Common myeloid progenitor, CD34-positive (primary cell): ENCODE results near the gene DEK.
A peak's percentile ranks its signal among the peaks of the same experiment; 100 is the strongest.

Experiments used
- CTCF ChIA-PET: fragments of 350-600 bp; sonication (Branson Sonifier 250); formaldehyde crosslinking; loops from one replicate; lab custom pipeline; 2021; ENCODE audit warnings: antibody characterized with exemption; lab: Charles Lee
- POLR2A ChIA-PET: fragments of 350-600 bp; sonication (Branson Sonifier 250); formaldehyde crosslinking; loops from one replicate; lab custom pipeline; 2021; ENCODE audit warnings: antibody characterized with exemption; lab: Charles Lee
- DNase-seq, 3 donors: peaks; one replicate each; pipeline versions ENCODE4 v3.0.0 to v3.0.0-alpha.2; 2013
- H3K27ac ChIP-seq, 2 experiments: 1 replicate in 1 of 2; 2 replicates in 1 of 2; pipeline ENCODE4 v1.7.0; 2013; ENCODE audit warnings: inconsistent platforms in 2 of 2, low read length in 2 of 2, mild to moderate bottlenecking in 2 of 2, low read depth in 1 of 2, moderate library complexity in 1 of 2; ENCODE audit not compliant: severe bottlenecking in 2 of 2, insufficient read depth in 1 of 2, poor library complexity in 1 of 2
- H3K27me3 ChIP-seq, 5 experiments: replicated peaks in 2 of 5; 1 replicate in 3 of 5; 2 replicates in 2 of 5; pipeline versions ENCODE4 v1.6.1 to v1.7.0; 2013; ENCODE audit warnings: low read length in 4 of 5, mild to moderate bottlenecking in 2 of 5, moderate library complexity in 2 of 5, inconsistent platforms in 1 of 5; ENCODE audit not compliant: insufficient read depth in 5 of 5, control insufficient read depth in 4 of 5
- H3K36me3 ChIP-seq, 4 experiments: 1 replicate in 2 of 4; 2 replicates in 2 of 4; pipeline versions ENCODE4 v1.6.1 to v1.7.0; 2013; ENCODE audit warnings: low read length in 3 of 4, control low read depth in 1 of 4, mild to moderate bottlenecking in 1 of 4; ENCODE audit not compliant: control insufficient read depth in 4 of 4, insufficient read depth in 4 of 4
- H3K4me1 ChIP-seq, 4 experiments: 1 replicate in 3 of 4; 2 replicates in 1 of 4; pipeline versions ENCODE4 v1.6.1 to v1.7.1; 2013; ENCODE audit warnings: low read length in 3 of 4, mild to moderate bottlenecking in 3 of 4, control low read depth in 1 of 4, inconsistent platforms in 1 of 4, moderate library complexity in 1 of 4; ENCODE audit not compliant: control insufficient read depth in 4 of 4, insufficient read depth in 4 of 4; ENCODE audit errors: control extremely low read depth in 1 of 4
- H3K4me3 ChIP-seq, 7 experiments: 1 replicate in 4 of 7; 2 replicates in 3 of 7; pipeline versions ENCODE4 v1.5.1 to v1.7.0; 2013; ENCODE audit warnings: mild to moderate bottlenecking in 7 of 7, low read length in 6 of 7, moderate library complexity in 6 of 7, inconsistent platforms in 2 of 7, low read depth in 2 of 7, control low read depth in 1 of 7; ENCODE audit not compliant: insufficient read depth in 4 of 7, control insufficient read depth in 1 of 7; ENCODE audit errors: extremely low read depth in 1 of 7
- H3K9me3 ChIP-seq, 5 experiments: 1 replicate in 4 of 5; 2 replicates in 1 of 5; pipeline versions ENCODE4 v1.6.1 to v1.7.1; 2013; ENCODE audit warnings: low read length in 4 of 5, mild to moderate bottlenecking in 2 of 5, inconsistent platforms in 1 of 5, low read depth in 1 of 5, moderate library complexity in 1 of 5; ENCODE audit not compliant: control insufficient read depth in 4 of 5, insufficient read depth in 2 of 5; ENCODE audit errors: control extremely low read depth in 1 of 5
- WGBS: methylation state at CpG from one replicate; pipeline ENCODE4 v1.1.5; 2013; ENCODE audit not compliant: insufficient coverage; 5-methylcytosine and 5-hydroxymethylcytosine counted together

DEK gene

GRCh38 chr6:18248698-18249097, 15.6 kb downstream of the DEK start:
- no peak overlapping the region for H3K4me3 ChIP-seq
- H3K4me1 ChIP-seq: no peaks in the 10 kb centered on the region
- peaks cover 21 to 78% (median 56%) of the 10 kb centered on the region in 4 experiments for H3K36me3 ChIP-seq
- DNase-seq: no peak
- H3K9me3 ChIP-seq: no peaks in the 10 kb centered on the region
- CTCF ChIA-PET: no interaction called here
- POLR2A ChIA-PET: no interaction called here
- H3K27ac ChIP-seq: peak overlapping the region in 1 of 2 experiments; percentile 15
- 100% methylated on average over 1 of the region's 2 CpGs for WGBS
- no peaks in the 10 kb centered on the region for H3K27me3 ChIP-seq

DNA sequence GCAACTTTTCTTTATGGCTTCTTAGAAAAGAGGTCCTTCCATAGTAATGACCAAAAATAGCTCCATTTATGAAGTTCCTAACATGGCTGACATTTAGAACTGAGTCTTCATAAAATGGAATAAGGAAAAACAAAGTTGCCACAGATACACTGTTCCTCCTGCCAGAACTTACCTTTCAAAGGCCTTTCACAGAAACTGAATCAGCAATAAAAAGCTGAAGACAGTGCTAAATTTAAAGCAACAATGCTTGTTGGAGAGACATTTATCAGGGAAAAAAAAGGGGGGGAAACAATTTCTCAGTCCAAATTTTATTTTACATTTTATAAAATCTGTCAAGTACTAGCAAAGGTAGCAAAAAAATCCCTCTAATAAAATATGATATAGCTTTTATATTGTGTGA, 17.3 kb downstream of the DEK start:
- CTCF ChIA-PET: no interaction called here
- Histone ChIP-seq H3K9me3 (no peaks in the 10 kb centered on the region), H3K27me3 (no peaks in the 10 kb centered on the region), H3K4me3 (no peak overlapping the region), H3K27ac (no peak overlapping the region), H3K36me3 (peaks cover 28 to 80% (median 55%) of the 10 kb centered on the region in 4 experiments), H3K4me1 (no peaks in the 10 kb centered on the region)
- no peak for DNase-seq
- POLR2A ChIA-PET: no interaction called here

DNA sequence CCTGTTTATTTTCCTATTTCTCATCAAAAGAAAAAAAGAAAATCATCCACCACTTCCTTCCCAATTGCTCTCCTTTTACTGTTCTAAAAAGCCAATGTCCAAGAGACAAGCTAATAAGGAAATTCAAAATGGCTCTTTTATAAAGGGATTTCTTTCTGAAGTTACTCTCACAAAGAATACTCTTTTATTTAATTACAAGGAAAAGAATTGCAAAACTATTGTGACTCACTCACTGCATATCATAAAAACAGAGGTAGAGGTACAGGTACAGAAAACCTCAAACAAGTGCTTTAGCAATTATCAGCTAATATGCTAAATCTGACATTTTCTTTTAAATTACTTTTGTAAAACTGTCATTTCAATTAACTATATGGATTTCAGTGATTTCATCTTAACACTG, 18.1 kb downstream of the DEK start:
- Histone ChIP-seq H3K9me3 (no peaks in the 10 kb centered on the region), H3K4me3 (no peak overlapping the region), H3K27ac (no peak overlapping the region), H3K36me3 (peaks cover 28 to 82% (median 56%) of the 10 kb centered on the region in 4 experiments), H3K27me3 (no peaks in the 10 kb centered on the region), H3K4me1 (peaks cover 0 to 2% (median 0%) of the 10 kb centered on the region in 4 experiments)
- ChIA-PET CTCF (no interaction called here), POLR2A (no interaction called here)
- DNase-seq: no peak

DNA sequence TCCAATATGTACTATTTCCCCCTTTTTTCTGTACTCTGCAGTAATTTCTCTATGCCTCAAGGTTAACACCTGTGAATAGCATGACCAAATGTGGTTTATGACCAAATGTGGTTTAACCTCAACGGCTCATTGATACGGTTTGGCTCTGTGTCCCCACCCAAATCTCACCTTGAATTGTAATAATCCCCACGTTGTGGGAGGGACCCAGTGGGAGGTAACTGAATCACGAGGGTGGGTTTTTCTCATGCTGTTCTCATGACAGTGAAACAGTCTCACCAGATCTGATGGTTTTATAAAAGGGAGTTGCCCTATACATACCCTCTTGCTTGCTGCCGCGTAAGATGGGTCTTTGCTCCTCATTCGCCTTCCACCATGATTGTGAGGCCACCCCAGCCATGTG, 18.7 kb downstream of the DEK start:
- CTCF ChIA-PET: no interaction called here
- no CpG with 5 or more reads among the region's 7 CpGs for whole genome bisulfite sequencing
- DNase-seq: peak in 2 of 3 donors; percentile 16 to 33

GRCh38 chr6:18245079-18245478, 19.3 kb downstream of the DEK start:
- Histone ChIP-seq H3K27ac (no peak overlapping the region), H3K36me3 (peaks cover 30 to 80% (median 62%) of the 10 kb centered on the region in 4 experiments), H3K4me1 (peaks cover 0 to 2% (median 0%) of the 10 kb centered on the region in 4 experiments), H3K9me3 (no peaks in the 10 kb centered on the region), H3K27me3 (no peaks in the 10 kb centered on the region), H3K4me3 (no peak overlapping the region)
- 100% methylated on average over 1 of the region's 1 CpG for WGBS
- ChIA-PET POLR2A (no interaction called here), CTCF (no interaction called here)
- no peak for DNase-seq

More for the DNA sequence above, 18.7 kb downstream of the DEK start:
- Histone ChIP-seq H3K27ac (no peak overlapping the region), H3K4me3 (no peak overlapping the region), H3K27me3 (no peaks in the 10 kb centered on the region), H3K9me3 (no peaks in the 10 kb centered on the region), H3K4me1 (peaks cover 0 to 2% (median 0%) of the 10 kb centered on the region in 4 experiments), H3K36me3 (peaks cover 28 to 80% (median 60%) of the 10 kb centered on the region in 4 experiments)
- POLR2A ChIA-PET: no interaction called here

DNA sequence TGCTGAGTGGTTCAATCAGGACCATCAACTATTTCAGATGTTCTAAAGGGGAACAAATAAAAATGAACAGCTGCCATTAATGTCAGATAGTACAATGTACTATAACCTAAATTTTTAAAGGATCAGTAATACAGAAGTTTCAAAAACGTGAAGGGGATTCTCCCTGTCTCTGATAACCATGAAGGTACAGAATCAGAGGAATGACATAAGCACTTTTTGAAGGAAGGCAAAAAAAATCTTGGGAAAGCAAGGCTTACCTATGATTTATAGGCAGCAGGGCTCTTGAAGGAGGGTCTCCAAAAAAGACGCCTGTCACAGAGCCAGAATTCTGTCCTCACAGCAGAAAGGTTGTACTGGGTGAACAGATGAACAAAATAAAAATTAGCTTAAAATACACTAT, 20.1 kb downstream of the DEK start:
- WGBS: no CpG with 5 or more reads among the region's 2 CpGs
- POLR2A ChIA-PET: no interaction called here

DNA sequence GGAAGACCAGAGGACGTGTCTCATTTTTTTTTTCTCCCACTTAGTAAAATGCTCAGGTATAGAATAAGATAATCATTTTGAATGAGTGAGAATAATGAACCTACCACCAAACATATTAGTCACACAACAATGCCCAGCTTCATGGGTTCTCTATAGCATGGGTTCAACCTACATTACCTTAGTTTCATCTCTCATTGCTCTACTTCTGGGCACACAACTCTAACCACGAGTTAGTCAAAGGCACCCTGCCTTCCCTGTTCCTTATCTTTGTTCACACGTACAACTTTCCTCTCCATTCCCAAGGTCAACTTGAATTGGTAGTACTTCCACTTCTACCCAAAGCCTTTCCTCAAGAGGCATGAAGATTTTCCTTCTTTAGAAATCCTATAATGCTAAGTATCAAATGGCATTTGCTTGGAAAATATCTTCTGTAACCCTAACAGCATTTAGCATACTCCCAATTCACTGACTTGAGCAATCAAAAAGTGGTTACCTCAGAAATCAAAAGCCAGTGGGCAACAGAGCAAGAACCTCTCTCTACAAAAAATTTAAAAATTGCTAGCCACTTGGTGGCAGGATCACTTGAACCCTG, 20.9 kb downstream of the DEK start:
- Histone ChIP-seq H3K9me3 (no peaks in the 10 kb centered on the region), H3K27me3 (no peaks in the 10 kb centered on the region), H3K27ac (no peak overlapping the region), H3K36me3 (peaks cover 37 to 72% (median 57%) of the 10 kb centered on the region in 4 experiments), H3K4me3 (no peak overlapping the region), H3K4me1 (peaks cover 0 to 2% (median 0%) of the 10 kb centered on the region in 4 experiments)
- no peak for DNase-seq
- 89% methylated on average over 2 of the region's 3 CpGs for WGBS
- ChIA-PET POLR2A (no interaction called here), CTCF (no interaction called here)

More for the DNA sequence above, 20.1 kb downstream of the DEK start:
- peaks cover 0 to 2% (median 0%) of the 10 kb centered on the region in 4 experiments for H3K4me1 ChIP-seq
- H3K27me3 ChIP-seq: no peaks in the 10 kb centered on the region
- DNase-seq: no peak
- H3K36me3 ChIP-seq: peaks cover 32 to 77% (median 60%) of the 10 kb centered on the region in 4 experiments
- H3K27ac ChIP-seq: no peak overlapping the region
- H3K4me3 ChIP-seq: no peak overlapping the region
- CTCF ChIA-PET: no interaction called here
- no peaks in the 10 kb centered on the region for H3K9me3 ChIP-seq
